ENCODE data around the gene PNN.
"Not testable (repeated sequence)": the region's sequence is repeated elsewhere in the genome, so short reads cannot be mapped to it uniquely, and the experiment has no call there.

The PNN gene

GRCh38 chr14:39174560-39175444, at the start of gene PNN:
Gene PNN (plus strand): TSS chr14:39175254. CDS start chr14:39175280, 26 bp downstream.
- DNase-seq (ENCODE audit: low spot score): peak; percentile 98

- DNase-seq (ENCODE audit: low spot score): not testable (repeated sequence)
Measured at GRCh38 chr14:39137835-39138234, 37.2 kb upstream of the PNN start.

GRCh38 chr14:39138440-39138839, 36.6 kb upstream of the PNN start:
- no peak for DNase-seq (ENCODE audit: low spot score)

- no peak for DNase-seq (ENCODE audit: low spot score)
Measured at GRCh38 chr14:39140170-39140569, 34.9 kb upstream of the PNN start.

GRCh38 chr14:39141623-39142022, 33.4 kb upstream of the PNN start:
- not testable (repeated sequence) for DNase-seq (ENCODE audit: low spot score)

- DNase-seq (ENCODE audit: low spot score): not testable (repeated sequence)
Measured at GRCh38 chr14:39143226-39143625, 31.8 kb upstream of the PNN start.

GRCh38 chr14:39145266-39145966, 29.6 kb upstream of the PNN start:
- DNase-seq (ENCODE audit: low spot score): no peak

- no peak for DNase-seq (ENCODE audit: low spot score)
Measured at GRCh38 chr14:39154594-39155189, 20.4 kb upstream of the PNN start.

GRCh38 chr14:39157491-39157890, 17.6 kb upstream of the PNN start:
- no peak for DNase-seq (ENCODE audit: low spot score)

- DNase-seq (ENCODE audit: low spot score): no peak
Measured at GRCh38 chr14:39158222-39158858, 16.7 kb upstream of the PNN start.

GRCh38 chr14:39160494-39160893, 14.6 kb upstream of the PNN start:
- no peak for DNase-seq (ENCODE audit: low spot score)

GRCh38 chr14:39167797-39168320, 7.2 kb upstream of the PNN start:
- not testable (repeated sequence) for DNase-seq (ENCODE audit: low spot score)

- no peak for DNase-seq (ENCODE audit: low spot score)
Measured at GRCh38 chr14:39168591-39168990, 6.5 kb upstream of the PNN start.

GRCh38 chr14:39169541-39169900, 5.5 kb upstream of the PNN start:
- DNase-seq (ENCODE audit: low spot score): no peak

GRCh38 chr14:39173198-39173597, 1.9 kb upstream of the PNN start:
- DNase-seq (ENCODE audit: low spot score): no peak

GRCh38 chr14:39175445-39176262, 600 bp downstream of the PNN start:
- DNase-seq (ENCODE audit: low spot score): peak; percentile 19

- DNase-seq (ENCODE audit: low spot score): no peak
Measured at GRCh38 chr14:39176263-39177167, 1.5 kb downstream of the PNN start.

GRCh38 chr14:39177168-39177545, 2.1 kb downstream of the PNN start:
- DNase-seq (ENCODE audit: low spot score): no peak

- no peak for DNase-seq (ENCODE audit: low spot score)
Measured at GRCh38 chr14:39179042-39179441, 4.0 kb downstream of the PNN start.

GRCh38 chr14:39180553-39180952, 5.5 kb downstream of the PNN start:
- DNase-seq (ENCODE audit: low spot score): no peak
